Thymus (tissue), 11 donors: ENCODE results near the gene UNC80. TPM values are rescaled to one million over a fixed set of nuclear protein-coding genes. Genes with fewer than 3 reads are reported as not detected.

Experiments
- DNase-seq, 9 donors: peaks; one replicate each; pipeline ENCODE4 v3.0.0-alpha.2; 2013; ENCODE audit warnings: low spot score in 9 of 9, low read depth in 6 of 9, missing footprints in 1 of 9
- H3K27ac ChIP-seq, 2 donors: one replicate each; pipeline ENCODE4 v1.5.1; 2013; ENCODE audit warnings: control low read depth in 1 of 2, low read depth in 1 of 2, low read length in 1 of 2, mild to moderate bottlenecking in 1 of 2, moderate library complexity in 1 of 2
- H3K27me3 ChIP-seq, 2 donors: one replicate each; pipeline ENCODE4 v1.5.1; 2013; ENCODE audit warnings: low read length in 1 of 2; ENCODE audit not compliant: control insufficient read depth in 2 of 2, insufficient read depth in 1 of 2
- H3K36me3 ChIP-seq, 2 donors: one replicate each; pipeline ENCODE4 v1.5.1; 2013; ENCODE audit warnings: low read length in 1 of 2, mild to moderate bottlenecking in 1 of 2, moderate library complexity in 1 of 2; ENCODE audit not compliant: control insufficient read depth in 2 of 2, insufficient read depth in 2 of 2
- H3K4me1 ChIP-seq, 2 donors: one replicate each; pipeline ENCODE4 v1.5.1; 2013; ENCODE audit warnings: low read length in 2 of 2; ENCODE audit not compliant: control insufficient read depth in 2 of 2, insufficient read depth in 2 of 2
- H3K4me3 ChIP-seq, 2 donors: one replicate each; pipeline ENCODE4 v1.5.1; 2013; ENCODE audit warnings: low read length in 2 of 2, control low read depth in 1 of 2, mild to moderate bottlenecking in 1 of 2
- H3K9me3 ChIP-seq, 2 donors: one replicate each; pipeline ENCODE4 v1.5.1; 2013; ENCODE audit warnings: low read length in 1 of 2, mild to moderate bottlenecking in 1 of 2; ENCODE audit not compliant: control insufficient read depth in 2 of 2, insufficient read depth in 1 of 2
- WGBS: extraction: QIAGEN DNeasy Blood & Tissue Kit; methylation state at CpG from one replicate; pipeline ENCODE4 v1.1.7; 2013; 5-methylcytosine and 5-hydroxymethylcytosine counted together
- polyA plus RNA-seq: library from polyadenylated mRNA; stranded (reverse); fragments of 200-250 nt; gene quantifications from one replicate; pipeline ENCODE4 v1.2.3, GENCODE V29; 2013
- total RNA-seq: library from RNA; stranded (reverse); fragments of 120-200 nt; gene quantifications from one replicate; pipeline ENCODE4 v1.2.4, GENCODE V29; 2013
- donor health status: healthy.

The UNC80 gene
- total and polyA plus RNA-seq, 2 donors: 0.38 to 0.62 TPM

DNA sequence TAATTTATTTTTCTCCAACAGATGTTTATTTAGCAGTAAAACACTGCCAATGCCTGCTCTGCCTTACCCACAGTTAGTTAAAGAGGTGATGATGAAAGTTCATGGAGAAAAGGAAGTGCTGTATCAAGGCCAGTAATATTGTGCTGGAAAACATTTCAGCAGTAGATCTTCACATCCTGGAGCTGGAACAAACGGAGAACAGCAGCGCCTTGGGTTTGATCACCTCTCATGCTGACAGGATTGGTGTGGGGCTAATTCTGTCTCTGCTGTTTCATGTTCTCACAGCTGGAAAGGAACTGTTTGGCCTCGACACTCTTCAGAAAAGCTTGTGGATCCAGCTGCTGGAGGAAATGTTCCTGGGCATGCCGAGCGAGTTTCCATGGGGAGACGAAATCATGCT lies 169.3 kb downstream of the UNC80 start:
- Histone ChIP-seq H3K4me1 (no peaks in the 10 kb centered on the region), H3K4me3 (no peak overlapping the region), H3K36me3 (no peaks in the 10 kb centered on the region), H3K27ac (no peak overlapping the region), H3K9me3 (no peaks in the 10 kb centered on the region), H3K27me3 (no peaks in the 10 kb centered on the region)
- DNase-seq: no peak
- WGBS: 91% methylated on average over 6 of the region's 6 CpGs

DNA sequence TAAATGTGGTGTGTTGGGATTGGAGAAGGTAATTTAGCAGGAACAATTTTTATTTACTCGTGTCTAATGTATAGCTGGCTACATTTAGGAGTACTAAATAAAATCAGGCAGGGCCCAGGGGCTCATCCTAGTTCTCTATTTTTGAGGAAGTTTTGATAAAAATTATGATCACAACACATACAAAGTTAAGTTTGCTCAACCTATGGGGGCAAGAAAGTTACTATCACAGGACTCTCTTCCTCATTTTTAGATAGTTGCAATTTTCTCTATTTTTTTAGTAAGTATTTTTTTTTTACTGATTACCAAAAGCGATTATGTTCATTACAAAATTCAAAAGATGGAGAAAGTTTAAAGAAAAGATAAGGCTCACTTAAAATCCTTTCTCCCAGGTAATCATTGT lies 170.8 kb downstream of the UNC80 start:
- H3K36me3 ChIP-seq: no peaks in the 10 kb centered on the region
- no peaks in the 10 kb centered on the region for H3K27me3 ChIP-seq
- H3K4me3 ChIP-seq: no peak overlapping the region
- WGBS: 85% methylated on average over 2 of the region's 2 CpGs
- H3K9me3 ChIP-seq: no peaks in the 10 kb centered on the region
- no peak overlapping the region for H3K27ac ChIP-seq
- DNase-seq: no peak
- H3K4me1 ChIP-seq: no peaks in the 10 kb centered on the region

DNA sequence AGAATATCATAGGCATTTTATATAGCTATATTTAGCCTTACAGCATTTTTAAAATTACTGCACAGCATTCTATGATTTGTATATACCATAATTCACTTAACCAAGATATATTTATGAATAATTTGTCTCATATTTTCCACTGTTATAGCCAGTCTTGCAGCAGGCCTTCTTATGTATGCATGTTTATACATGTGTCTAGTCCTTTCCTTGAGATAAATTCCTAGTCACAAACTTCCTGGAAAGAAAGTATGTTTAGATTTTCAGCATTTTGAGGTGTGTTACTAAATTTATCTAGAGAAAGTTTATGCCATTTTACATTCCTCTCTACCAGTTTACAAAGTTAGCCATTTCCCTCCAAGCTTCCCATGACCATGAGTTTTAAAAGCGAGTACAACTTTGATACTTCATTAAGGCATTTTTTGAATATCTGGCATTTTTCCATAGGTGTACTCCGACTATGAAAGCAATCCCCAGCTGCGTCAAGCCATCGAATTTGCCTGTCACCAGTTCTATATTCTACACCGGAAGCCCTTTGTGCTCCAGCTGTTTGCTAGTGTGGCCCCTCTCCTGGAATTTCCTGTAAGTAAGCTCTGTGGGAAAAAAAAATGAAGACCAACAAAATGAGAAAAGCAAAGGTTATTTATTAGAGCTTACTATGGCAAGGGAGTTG lies 171.4 kb downstream of the UNC80 start:
- WGBS: 82% methylated on average over 5 of the region's 5 CpGs
- no peaks in the 10 kb centered on the region for H3K36me3 ChIP-seq

GRCh38 chr2:209943776-209944175 lies 172.1 kb downstream of the UNC80 start:
- Histone ChIP-seq H3K36me3 (no peaks in the 10 kb centered on the region), H3K4me1 (no peaks in the 10 kb centered on the region), H3K4me3 (no peak overlapping the region), H3K27me3 (no peaks in the 10 kb centered on the region), H3K27ac (no peak overlapping the region), H3K9me3 (no peaks in the 10 kb centered on the region)
- DNase-seq: no peak

More for the DNA sequence above, 171.4 kb downstream of the UNC80 start:
- DNase-seq: no peak
- H3K9me3 ChIP-seq: no peaks in the 10 kb centered on the region
- H3K27me3 ChIP-seq: no peaks in the 10 kb centered on the region
- no peaks in the 10 kb centered on the region for H3K4me1 ChIP-seq
- no peak overlapping the region for H3K4me3 ChIP-seq
- no peak overlapping the region for H3K27ac ChIP-seq

- Histone ChIP-seq H3K27ac (no peak overlapping the region), H3K4me3 (no peak overlapping the region), H3K36me3 (no peaks in the 10 kb centered on the region), H3K27me3 (no peaks in the 10 kb centered on the region), H3K9me3 (no peaks in the 10 kb centered on the region), H3K4me1 (no peaks in the 10 kb centered on the region)
- 97% methylated on average over 1 of the region's 1 CpG for WGBS
- DNase-seq: no peak
These were observed 174.9 kb downstream of the UNC80 start for GRCh38 chr2:209946539-209946938.

DNA sequence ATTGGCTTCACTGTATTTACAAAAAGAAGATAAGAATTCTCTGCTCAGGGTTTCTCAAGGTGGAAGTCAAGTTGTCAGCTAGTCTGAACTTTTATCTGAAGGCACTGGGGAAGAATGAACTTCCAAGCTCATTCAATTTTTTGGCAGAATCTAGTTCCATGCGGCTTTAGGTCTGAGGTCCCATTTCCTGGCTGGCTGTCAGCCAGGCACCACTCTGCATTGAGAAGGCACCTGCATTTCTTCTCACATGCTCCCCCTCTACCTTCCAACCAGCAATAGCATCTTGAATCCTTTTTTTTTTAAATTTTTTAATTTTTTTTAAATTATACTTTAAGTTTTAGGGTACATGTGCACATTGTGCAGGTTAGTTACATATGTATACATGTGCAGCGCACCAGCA lies 184.6 kb downstream of the UNC80 start:
- Histone ChIP-seq H3K4me3 (no peak overlapping the region), H3K27ac (no peak overlapping the region), H3K36me3 (no peaks in the 10 kb centered on the region), H3K27me3 (no peaks in the 10 kb centered on the region), H3K4me1 (no peaks in the 10 kb centered on the region), H3K9me3 (no peaks in the 10 kb centered on the region)
- WGBS: 54% methylated on average over 2 of the region's 2 CpGs
- no peak for DNase-seq

DNA sequence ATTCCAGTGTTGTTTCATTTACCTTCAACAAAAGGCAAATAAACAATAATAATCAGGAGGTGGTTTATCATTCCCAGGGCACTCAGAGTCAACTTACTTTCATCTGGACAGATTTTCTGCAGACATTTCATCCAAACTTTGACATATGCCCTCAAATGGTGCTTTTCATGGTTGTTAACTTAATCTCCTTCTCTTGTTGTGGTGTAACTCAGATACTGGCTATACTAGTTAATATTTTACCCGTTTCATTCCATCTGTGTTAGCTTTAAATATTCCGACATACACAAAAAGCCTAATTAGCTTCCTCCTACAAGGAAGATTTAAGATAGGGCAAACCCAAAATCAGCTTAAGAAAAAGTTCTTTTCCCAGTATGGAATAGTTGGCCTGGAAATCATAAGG lies 186.4 kb downstream of the UNC80 start:
- H3K27ac ChIP-seq: no peak overlapping the region
- H3K9me3 ChIP-seq: no peaks in the 10 kb centered on the region
- no peaks in the 10 kb centered on the region for H3K27me3 ChIP-seq
- WGBS: 96% methylated on average over 2 of the region's 2 CpGs
- H3K4me1 ChIP-seq: no peaks in the 10 kb centered on the region
- no peak overlapping the region for H3K4me3 ChIP-seq
- DNase-seq: no peak
- H3K36me3 ChIP-seq: no peaks in the 10 kb centered on the region

DNA sequence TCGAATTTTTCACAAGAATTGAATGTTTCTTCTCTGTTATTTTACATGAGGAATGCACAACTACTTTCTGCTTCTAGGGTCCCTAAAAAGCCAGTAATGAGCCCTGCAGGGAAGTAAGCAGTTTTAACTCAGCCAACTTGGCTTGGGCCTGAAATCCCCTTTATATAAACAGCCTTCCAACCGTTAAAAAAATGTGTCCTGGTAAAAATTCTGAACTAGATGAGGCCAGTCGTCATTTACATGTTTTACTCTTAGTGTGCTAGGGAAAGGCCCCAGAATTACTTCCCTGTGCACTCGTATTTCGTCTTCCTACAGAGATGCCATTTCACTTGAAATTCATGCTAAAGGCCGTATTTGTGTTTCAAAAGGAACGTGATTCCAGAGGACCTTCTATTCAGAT lies 188.4 kb downstream of the UNC80 start:
- Histone ChIP-seq H3K36me3 (no peaks in the 10 kb centered on the region), H3K4me1 (no peaks in the 10 kb centered on the region), H3K4me3 (no peak overlapping the region), H3K27me3 (no peaks in the 10 kb centered on the region), H3K9me3 (no peaks in the 10 kb centered on the region), H3K27ac (no peak overlapping the region)
- WGBS: 91% methylated on average over 7 of the region's 7 CpGs
- no peak for DNase-seq

- Histone ChIP-seq H3K27me3 (no peaks in the 10 kb centered on the region), H3K36me3 (no peaks in the 10 kb centered on the region), H3K4me1 (no peaks in the 10 kb centered on the region), H3K27ac (no peak overlapping the region), H3K9me3 (no peaks in the 10 kb centered on the region), H3K4me3 (no peak overlapping the region)
- peak in 7 of 9 donors; percentile 2 to 48 (median 25) for DNase-seq
- WGBS: 39% methylated on average over 4 of the region's 4 CpGs
These were observed 189.3 kb downstream of the UNC80 start for GRCh38 chr2:209960676-209961630.
